Measurements from ENCODE around the gene FRMD1. TPM values are rescaled to one million over a fixed set of nuclear protein-coding genes. Genes with fewer than 3 reads are reported as not detected.

FRMD1 gene
- total RNA-seq, 4 donors from 2014 or later, result 0.04 to 0.12 TPM; not detected in 2

DNA sequence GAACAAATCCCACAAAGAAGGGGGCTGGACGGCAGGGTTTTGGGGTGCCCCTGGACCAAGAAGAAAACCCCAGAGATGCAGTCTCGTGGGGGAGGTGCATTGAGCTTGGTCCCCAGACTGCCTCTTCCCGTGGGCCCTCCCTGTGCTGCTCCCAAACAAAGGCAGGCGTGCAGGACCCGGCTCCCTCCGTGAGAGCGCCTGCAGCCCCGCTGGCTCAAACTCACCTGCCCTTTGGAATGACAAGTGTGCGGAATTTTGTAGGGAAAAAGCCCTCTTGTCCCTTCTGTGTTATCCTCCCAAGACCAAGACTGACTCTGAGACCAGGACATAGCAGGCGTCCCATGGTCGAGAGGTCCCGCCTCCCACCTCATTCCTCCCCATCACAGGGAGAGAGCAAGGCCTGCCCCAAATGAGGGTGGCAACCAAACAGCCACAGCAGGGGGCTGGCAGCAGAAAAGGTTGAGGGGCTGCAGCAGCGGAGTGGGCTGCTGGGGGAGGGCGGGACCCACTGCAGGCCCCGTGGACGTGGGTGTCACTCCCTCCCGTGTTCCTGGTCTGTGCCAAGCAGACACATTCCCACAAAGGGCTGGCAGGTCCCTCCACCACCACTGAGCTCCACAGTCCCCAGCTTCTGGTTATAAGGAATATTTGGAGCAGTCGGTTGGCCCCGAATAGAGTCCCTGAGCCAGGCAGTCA, 5.6 kb upstream of the FRMD1 start:
- no peaks in the 10 kb centered on the region for H3K9me3 ChIP-seq
- H3K4me3 ChIP-seq, result no peak overlapping the region
- H3K4me1 ChIP-seq, result peaks cover 1 to 8% of the 10 kb centered on the region in 2 donors
- H3K36me3 ChIP-seq, result no peaks in the 10 kb centered on the region
- H3K27ac ChIP-seq, result no peak overlapping the region
- ATAC-seq (no peak), DNase-seq (no peak)
- in situ Hi-C loops (cut with MboI; ENCODE audit: low sequenced_read_pairs in 4 of 4) (no loop called here), intact Hi-C loops (cut with DNase I; ENCODE audit: low total_unique reads) (no loop called here)
- no peaks in the 10 kb centered on the region for H3K27me3 ChIP-seq
- TF ChIP-seq POLR2A (IDR thresholded peaks at IDR 0.05) (no peak), CTCF (IDR thresholded peaks at IDR 0.05 in 4 of 5, conservative IDR thresholded peaks at IDR 0.05 in 1 of 5) (no peak)

DNA sequence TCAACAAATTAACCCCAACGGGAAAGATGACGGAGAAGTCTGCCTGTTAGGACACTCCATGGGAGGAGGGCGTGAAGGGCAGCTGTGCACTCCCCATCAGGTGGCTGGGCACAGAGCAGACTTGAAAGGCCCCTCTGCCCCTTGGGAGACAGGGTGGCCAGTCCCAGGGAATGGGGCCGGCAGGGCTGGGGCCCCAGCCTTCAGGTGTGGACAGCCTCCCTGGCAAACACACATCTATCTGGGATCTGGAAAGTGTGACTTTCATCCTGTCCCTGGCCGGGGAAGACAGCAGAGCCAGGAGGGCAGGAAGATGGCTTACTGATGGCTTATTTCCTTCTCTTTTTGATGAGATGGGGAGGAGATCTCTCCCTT, 4.5 kb upstream of the FRMD1 start:
- Histone ChIP-seq H3K4me1 (peaks cover 12 to 15% of the 10 kb centered on the region in 2 donors), H3K27ac (no peak overlapping the region), H3K4me3 (no peak overlapping the region), H3K27me3 (no peaks in the 10 kb centered on the region), H3K9me3 (no peaks in the 10 kb centered on the region), H3K36me3 (no peaks in the 10 kb centered on the region)
- ATAC-seq (no peak), DNase-seq (no peak)
- in situ Hi-C loops (cut with MboI; ENCODE audit: low sequenced_read_pairs in 4 of 4), result no loop called here
- intact Hi-C loops (cut with DNase I; ENCODE audit: low total_unique reads), result no loop called here
- TF ChIP-seq POLR2A (IDR thresholded peaks at IDR 0.05) (no peak), CTCF (IDR thresholded peaks at IDR 0.05 in 4 of 5, conservative IDR thresholded peaks at IDR 0.05 in 1 of 5) (no peak)

- in situ Hi-C loops (cut with MboI; ENCODE audit: low sequenced_read_pairs in 4 of 4) (no loop called here), intact Hi-C loops (cut with DNase I; ENCODE audit: low total_unique reads) (no loop called here)
- H3K27ac ChIP-seq, result no peak overlapping the region
- TF ChIP-seq CTCF (IDR thresholded peaks at IDR 0.05 in 4 of 5, conservative IDR thresholded peaks at IDR 0.05 in 1 of 5), result no peak
- TF ChIP-seq POLR2A (IDR thresholded peaks at IDR 0.05), result no peak
- H3K9me3 ChIP-seq, result no peaks in the 10 kb centered on the region
- H3K4me3 ChIP-seq, result no peak overlapping the region
- no peak for DNase-seq
- peaks cover 10 to 12% of the 10 kb centered on the region in 2 donors for H3K4me1 ChIP-seq
- H3K36me3 ChIP-seq, result no peaks in the 10 kb centered on the region
- H3K27me3 ChIP-seq, result no peaks in the 10 kb centered on the region
- no peak for ATAC-seq
Measured at GRCh38 chr6:168082860-168083513, 4.0 kb upstream of the FRMD1 start.

DNA sequence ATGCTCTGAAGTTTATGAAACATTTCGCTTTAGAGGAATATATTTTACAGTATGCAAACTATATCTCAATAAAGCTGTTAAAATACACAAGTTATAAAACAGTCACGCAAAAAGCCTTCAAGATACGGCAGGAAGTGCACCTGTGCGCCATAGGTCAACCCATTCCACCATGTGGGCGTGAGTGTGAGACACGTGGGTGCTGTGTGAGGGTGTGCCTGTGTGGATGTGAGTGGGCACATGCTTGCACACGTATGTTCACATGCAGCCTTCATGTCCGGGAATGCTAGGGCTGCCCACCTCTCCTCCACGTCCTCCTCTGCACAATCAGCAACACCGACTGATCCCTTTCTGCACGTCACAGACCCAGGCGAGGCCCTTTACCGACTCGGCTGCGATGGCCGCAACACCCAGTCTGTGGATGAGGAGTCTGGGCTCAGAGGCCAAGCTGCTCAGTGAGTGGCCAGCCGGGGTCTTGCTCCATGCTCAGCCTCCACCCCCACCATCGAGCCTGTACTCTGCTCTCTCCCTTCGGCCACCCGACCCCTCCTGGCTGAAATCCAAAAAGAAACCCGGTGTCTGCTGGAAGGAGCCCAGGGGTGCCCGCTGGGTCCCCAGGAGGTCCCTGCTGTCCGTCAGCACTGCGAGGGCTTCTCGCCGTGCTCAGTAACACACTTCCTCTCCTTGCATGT, 3.0 kb upstream of the FRMD1 start:
- H3K27me3 ChIP-seq, result no peaks in the 10 kb centered on the region
- no peaks in the 10 kb centered on the region for H3K9me3 ChIP-seq
- H3K36me3 ChIP-seq, result no peaks in the 10 kb centered on the region
- TF ChIP-seq CTCF (IDR thresholded peaks at IDR 0.05 in 4 of 5, conservative IDR thresholded peaks at IDR 0.05 in 1 of 5) (no peak), POLR2A (IDR thresholded peaks at IDR 0.05) (no peak)
- intact Hi-C loops (cut with DNase I; ENCODE audit: low total_unique reads) (no loop called here), in situ Hi-C loops (cut with MboI; ENCODE audit: low sequenced_read_pairs in 4 of 4) (no loop called here)
- H3K4me1 ChIP-seq, result peaks cover 8 to 12% of the 10 kb centered on the region in 2 donors
- no peak overlapping the region for H3K4me3 ChIP-seq
- H3K27ac ChIP-seq, result no peak overlapping the region
- ATAC-seq (no peak), DNase-seq (no peak)

Measured in gastrocnemius medialis (tissue), 4 donors.